SH-SY5Y (cell line): Measurements from ENCODE around the gene CCNG1.

Experiments used
- GATA2 ChIP-seq: IDR thresholded peaks from 2 replicates; pipeline ENCODE4 v1.6.1; 2011; ENCODE audit warnings: mild to moderate bottlenecking, low read depth, low read length
- GATA3 ChIP-seq: IDR thresholded peaks from 2 replicates; pipeline ENCODE4 v1.6.1; 2011; ENCODE audit warnings: low read depth, mild to moderate bottlenecking, low read length, moderate library complexity

CCNG1 gene

GRCh38 chr5:163437309-163438182, at the start of gene CCNG1:
CCNG1 (plus strand) TSS chr5:163437595; CDS start chr5:163439257, 1,662 bp downstream.
- TF ChIP-seq GATA3: no peak
- TF ChIP-seq GATA2: peak; percentile 74

- TF ChIP-seq GATA3 (no peak), GATA2 (no peak)
Measured at GRCh38 chr5:163395792-163396191, 41.6 kb upstream of the CCNG1 start.

- TF ChIP-seq GATA2 (no peak), GATA3 (no peak)
Measured at GRCh38 chr5:163397354-163397753, 40.0 kb upstream of the CCNG1 start.

- TF ChIP-seq GATA2: no peak
- TF ChIP-seq GATA3: no peak
Measured at GRCh38 chr5:163399923-163400322, 37.5 kb upstream of the CCNG1 start.

- TF ChIP-seq GATA3: no peak
- no peak for TF ChIP-seq GATA2
Measured at GRCh38 chr5:163401271-163401670, 36.1 kb upstream of the CCNG1 start.

GRCh38 chr5:163402007-163402406, 35.4 kb upstream of the CCNG1 start:
- TF ChIP-seq GATA2 (no peak), GATA3 (no peak)

GRCh38 chr5:163404364-163405173, 32.8 kb upstream of the CCNG1 start:
- TF ChIP-seq GATA3 (no peak), GATA2 (no peak)

GRCh38 chr5:163407034-163407655, 30.2 kb upstream of the CCNG1 start:
- TF ChIP-seq GATA3 (no peak), GATA2 (no peak)

- no peak for TF ChIP-seq GATA2
- TF ChIP-seq GATA3: no peak
Measured at GRCh38 chr5:163408311-163408923, 29.0 kb upstream of the CCNG1 start.

GRCh38 chr5:163409384-163409783, 28.0 kb upstream of the CCNG1 start:
- no peak for TF ChIP-seq GATA2
- TF ChIP-seq GATA3: no peak

GRCh38 chr5:163410505-163410904, 26.9 kb upstream of the CCNG1 start:
- TF ChIP-seq GATA3: no peak
- no peak for TF ChIP-seq GATA2

- TF ChIP-seq GATA3: no peak
- TF ChIP-seq GATA2: no peak
Measured at GRCh38 chr5:163424836-163425235, 12.6 kb upstream of the CCNG1 start.

GRCh38 chr5:163432544-163432943, 4.9 kb upstream of the CCNG1 start:
- TF ChIP-seq GATA3: no peak
- TF ChIP-seq GATA2: no peak

GRCh38 chr5:163433271-163433670, 4.1 kb upstream of the CCNG1 start:
- TF ChIP-seq GATA2 (no peak), GATA3 (no peak)
